Parietal lobe (tissue), 2 donors: ENCODE results near the gene PIK3AP1. TPM values are rescaled to one million over a fixed set of nuclear protein-coding genes. Genes with fewer than 3 reads are reported as not detected.

Source experiments
- small RNA-seq: library from RNA; depleted of rRNA; stranded (forward); fragments of <200 nt; gene quantifications from one replicate; pipeline ENCODE3, GENCODE V24; 2014; ENCODE audit warnings: low replicate concordance
- total RNA-seq: library from RNA; depleted of rRNA; stranded (reverse); fragments of >200 nt; gene quantifications from one replicate; pipeline ENCODE4 v1.2.3, GENCODE V29; 2014

PIK3AP1 gene, protein sequence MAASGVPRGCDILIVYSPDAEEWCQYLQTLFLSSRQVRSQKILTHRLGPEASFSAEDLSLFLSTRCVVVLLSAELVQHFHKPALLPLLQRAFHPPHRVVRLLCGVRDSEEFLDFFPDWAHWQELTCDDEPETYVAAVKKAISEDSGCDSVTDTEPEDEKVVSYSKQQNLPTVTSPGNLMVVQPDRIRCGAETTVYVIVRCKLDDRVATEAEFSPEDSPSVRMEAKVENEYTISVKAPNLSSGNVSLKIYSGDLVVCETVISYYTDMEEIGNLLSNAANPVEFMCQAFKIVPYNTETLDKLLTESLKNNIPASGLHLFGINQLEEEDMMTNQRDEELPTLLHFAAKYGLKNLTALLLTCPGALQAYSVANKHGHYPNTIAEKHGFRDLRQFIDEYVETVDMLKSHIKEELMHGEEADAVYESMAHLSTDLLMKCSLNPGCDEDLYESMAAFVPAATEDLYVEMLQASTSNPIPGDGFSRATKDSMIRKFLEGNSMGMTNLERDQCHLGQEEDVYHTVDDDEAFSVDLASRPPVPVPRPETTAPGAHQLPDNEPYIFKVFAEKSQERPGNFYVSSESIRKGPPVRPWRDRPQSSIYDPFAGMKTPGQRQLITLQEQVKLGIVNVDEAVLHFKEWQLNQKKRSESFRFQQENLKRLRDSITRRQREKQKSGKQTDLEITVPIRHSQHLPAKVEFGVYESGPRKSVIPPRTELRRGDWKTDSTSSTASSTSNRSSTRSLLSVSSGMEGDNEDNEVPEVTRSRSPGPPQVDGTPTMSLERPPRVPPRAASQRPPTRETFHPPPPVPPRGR
- total RNA-seq, result 3.1 TPM

GRCh38 chr10:96720422-96721206 lies at the start of gene PIK3AP1:
TSS of gene PIK3AP1 (minus strand) at chr10:96720514. CDS start at chr10:96720394, 120 bp downstream.

DNA sequence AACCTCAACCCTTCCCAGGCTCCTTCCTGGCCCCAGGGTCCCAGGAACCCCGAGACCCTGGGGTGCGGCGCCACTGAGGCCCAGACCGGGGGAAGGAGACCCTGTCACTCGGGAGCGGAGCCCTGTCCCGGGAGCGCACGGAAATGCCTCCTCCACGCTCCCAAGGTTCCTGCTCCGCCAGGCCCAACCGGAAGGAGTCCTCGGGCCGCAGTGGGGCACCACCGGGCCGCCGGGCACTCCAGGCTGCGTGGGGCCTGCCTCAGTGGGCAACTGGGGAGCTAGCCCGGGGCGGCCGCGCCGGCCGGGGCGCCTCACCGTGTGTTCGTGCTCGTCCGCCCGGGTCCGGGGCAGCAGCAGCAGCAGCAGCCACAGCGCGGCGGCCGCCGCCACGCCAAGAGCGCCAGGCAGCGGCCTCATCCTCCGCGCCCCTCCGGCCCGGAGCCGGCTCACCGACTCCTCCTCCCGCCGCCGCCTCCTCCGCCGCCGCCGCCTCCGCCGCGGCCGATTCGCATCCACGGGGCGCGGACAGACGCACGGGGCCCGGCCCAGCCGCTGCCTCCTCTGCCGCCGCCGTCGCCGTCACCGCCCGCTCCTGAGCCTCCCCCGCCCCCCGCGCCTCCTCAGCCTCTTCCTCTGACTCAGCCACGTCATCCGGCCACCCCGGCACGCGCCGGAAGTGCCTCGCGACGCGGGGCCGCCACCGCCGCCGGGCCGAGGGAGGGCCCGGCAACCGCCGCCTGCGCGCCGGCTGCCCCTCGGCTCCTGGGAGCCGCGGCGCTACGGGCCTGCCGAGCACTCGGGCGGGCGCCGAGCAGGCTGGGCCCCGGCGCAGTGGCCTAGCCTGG lies 133.7 kb downstream of the PIK3AP1 start, which contains the start of gene TM9SF3:
TSS of gene TM9SF3 (minus strand) at position 594 of the 845 bp plus-strand sequence. CDS start at position 417, 177 bp downstream.

Small RNAs within 50 kb of the gene (small RNA-seq; reads per million reads assigned to genes)
- not detected for gene RNA5SP324
- gene RNU6-1274P, result not detected

Other genes with a start within 250 kb of the PIK3AP1 start
- 0.63 TPM for gene TLL2, start 206.6 kb downstream of the PIK3AP1 start, total RNA-seq
- 106 TPM for gene TM9SF3, start 133.5 kb downstream of the PIK3AP1 start, total RNA-seq
- gene LCOR, start 111.8 kb upstream of the PIK3AP1 start, total RNA-seq, result 160 TPM